Measurements from ENCODE around the gene NBAS. TPM values are rescaled to one million over a fixed set of nuclear protein-coding genes. Genes with fewer than 3 reads are reported as not detected.
"Not testable (repeated sequence)": the region's sequence is repeated elsewhere in the genome, so short reads cannot be mapped to it uniquely, and the experiment has no call there.

NBAS gene
- total RNA-seq, 1 donor from 2014 or later = 86.4 TPM

DNA sequence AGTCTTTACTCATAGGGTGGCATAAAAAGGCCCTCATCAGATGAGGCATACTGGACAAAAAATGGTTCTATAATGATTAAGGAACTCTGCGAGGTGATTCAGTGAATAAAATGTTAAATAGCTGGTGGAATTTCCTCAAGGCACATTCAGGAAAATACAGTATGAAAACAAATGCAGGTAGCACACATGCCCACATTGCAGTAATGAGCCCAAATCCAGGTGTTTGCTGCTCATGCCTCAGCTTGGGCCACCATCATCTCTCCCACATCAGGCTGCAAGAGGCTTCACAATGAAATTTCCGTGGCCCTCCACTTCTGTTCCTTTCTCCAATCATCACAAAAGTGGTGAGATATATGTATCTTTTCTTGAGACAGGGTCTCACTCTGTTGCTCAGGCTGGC lies 298.3 kb downstream of the NBAS start:
- no peak for DNase-seq (ENCODE audit: low read depth)

DNA sequence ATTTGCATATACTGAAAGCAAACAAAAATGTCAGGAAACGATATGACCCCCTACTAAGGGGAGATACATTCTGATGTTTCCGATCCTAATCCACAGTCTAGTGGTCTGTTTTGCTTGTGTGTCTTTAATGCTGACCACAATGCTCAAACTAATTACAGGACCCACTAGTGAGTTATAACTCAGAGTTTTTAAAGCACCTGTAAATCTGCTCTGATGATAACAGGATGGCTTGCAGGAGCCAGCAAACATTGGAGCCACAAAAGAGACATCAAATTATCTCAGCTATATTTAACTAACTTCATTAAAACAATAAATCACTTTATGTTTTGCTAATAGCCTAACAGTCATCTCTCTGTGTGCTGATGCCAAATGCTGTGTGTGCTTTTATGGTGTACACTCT lies 300.3 kb downstream of the NBAS start:
- no peak for DNase-seq (ENCODE audit: low read depth)

DNA sequence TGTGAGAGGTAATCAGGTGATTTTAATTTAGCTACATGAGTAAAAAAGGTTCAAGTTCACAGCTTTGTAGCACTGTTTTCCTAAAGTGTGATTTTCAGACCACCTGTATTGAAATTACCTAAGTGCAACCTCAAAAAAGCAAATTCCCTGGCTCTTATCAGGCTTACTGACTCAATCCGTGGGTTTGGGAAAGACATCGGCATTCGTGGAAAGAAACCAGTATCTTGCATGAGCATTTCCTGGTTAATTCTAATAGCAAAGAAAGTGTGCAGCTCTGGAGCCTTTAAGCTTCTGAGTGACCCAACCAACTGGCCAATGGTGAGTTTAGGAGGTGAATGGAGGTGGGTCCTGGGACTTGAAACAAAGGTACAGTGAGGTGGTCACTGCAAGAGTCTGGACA lies 300.9 kb downstream of the NBAS start:
- no peak for DNase-seq (ENCODE audit: low read depth)

DNA sequence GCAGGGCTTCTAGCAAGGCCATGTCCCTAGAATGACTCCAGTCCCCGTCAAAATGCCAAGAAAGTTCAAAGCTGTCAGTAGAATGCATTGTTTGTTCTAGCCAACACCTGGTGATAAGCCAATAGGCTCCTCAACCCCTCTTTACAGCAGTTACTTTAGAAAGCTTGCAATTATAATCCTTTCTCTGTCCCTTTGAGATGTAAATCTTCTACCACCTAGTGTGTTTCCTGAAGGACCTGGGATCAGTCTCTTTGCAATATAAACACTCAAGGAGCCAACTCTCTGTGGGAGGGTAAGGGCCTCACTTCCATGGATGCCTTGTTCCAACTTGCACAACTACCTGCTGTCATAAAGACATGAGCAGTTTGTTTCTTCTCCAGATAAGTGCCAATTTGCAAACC lies 301.8 kb downstream of the NBAS start:
- DNase-seq (ENCODE audit: low read depth) = no peak

DNA sequence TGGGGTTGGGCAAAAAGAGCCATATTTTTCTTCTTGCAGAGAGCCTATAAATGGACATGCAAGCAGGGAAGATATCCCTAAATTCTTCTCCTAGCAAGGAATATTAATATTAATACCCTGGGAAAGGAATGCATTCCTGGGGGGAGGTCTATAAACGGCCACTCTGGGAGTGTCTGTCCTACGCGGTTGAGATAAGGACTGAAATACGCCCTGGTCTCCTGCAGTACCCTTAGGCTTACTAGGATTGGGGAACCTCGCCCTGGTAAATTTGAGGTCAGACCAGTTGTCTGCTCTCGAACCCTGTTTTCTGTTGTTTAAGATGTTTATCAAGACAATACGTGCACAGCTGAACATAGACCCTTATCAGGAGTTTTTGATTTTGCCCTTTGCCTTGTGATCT lies 302.7 kb downstream of the NBAS start:
- DNase-seq (ENCODE audit: low read depth) = not testable (repeated sequence)

DNA sequence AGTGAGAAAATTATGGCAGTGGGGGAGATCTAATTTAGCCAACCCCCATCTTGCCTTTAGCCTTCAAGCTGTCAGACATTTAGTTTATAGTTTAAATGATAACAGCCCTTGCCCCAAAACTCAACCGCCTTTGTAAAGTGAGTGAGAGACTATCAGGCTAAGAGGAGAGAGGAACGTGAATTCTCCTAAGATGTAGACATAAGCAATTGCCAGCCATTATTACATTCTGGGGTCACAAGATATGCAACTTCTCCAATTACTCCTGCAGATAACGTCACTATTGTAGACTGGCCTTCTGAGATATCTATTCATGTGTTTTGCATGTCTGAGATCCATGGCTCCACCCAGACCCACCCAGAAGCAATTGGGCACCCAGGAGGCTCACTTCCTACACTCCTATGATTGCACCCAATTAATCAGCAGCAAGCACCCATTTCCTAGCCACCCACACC lies 307.3 kb downstream of the NBAS start:
- DNase-seq (ENCODE audit: low read depth) = no peak

DNA sequence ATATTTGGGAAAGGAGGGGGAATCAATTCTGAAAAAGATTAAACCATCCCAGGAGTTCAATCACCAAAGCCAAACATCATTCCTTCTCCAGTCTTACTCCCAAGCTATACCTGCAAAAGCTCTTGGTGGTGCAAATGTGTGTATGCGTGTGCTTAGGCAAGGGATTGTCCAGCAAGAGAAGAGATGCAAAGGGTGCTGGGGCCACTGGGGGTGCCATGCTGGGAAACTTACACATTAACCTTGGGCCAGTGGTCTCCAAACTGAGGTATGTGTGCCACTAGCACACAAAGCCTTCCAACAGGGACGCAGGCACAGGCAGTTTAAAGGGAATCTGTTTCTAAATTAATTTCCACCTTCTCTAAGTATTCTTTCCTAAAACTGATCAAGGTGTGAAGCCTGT lies 307.9 kb downstream of the NBAS start:
- DNase-seq (ENCODE audit: low read depth) = no peak

DNA sequence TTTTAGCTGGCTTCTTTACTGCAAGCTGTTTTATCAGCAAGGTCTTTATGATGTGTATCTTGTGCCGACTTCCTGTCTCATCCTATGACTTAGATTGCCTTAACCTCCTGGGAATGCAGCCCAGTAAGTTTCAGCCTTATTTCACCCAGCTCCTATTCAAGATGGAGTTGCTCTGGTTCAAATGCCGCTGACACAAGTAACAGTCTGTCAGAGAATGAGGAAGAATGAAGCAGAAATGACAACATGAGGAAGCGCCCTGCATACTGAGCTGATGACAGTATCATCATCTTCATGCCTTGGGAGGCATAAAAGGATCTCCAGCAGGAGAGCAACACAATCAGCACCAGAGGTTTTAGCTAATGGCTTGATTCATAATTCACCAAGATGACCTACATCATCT lies 309.4 kb downstream of the NBAS start:
- no peak for DNase-seq (ENCODE audit: low read depth)

DNA sequence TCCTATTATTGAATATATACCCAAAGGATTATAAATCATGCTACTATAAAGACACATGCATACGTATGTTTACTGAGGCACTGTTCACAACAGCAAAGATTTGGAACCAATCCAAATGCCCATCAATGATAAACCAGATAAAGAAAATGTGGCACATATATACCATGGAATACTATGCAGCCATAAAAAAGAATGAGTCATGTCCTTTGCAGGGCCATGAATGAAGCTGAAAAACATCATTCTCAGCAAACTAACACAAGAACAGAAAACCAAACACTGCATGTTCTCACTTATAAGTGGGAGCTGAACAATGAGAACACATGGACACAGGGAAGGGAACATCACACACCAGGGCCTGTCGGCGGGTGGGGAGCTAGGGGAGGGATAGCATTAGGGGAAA lies 310.2 kb downstream of the NBAS start:
- not testable (repeated sequence) for DNase-seq (ENCODE audit: low read depth)

DNA sequence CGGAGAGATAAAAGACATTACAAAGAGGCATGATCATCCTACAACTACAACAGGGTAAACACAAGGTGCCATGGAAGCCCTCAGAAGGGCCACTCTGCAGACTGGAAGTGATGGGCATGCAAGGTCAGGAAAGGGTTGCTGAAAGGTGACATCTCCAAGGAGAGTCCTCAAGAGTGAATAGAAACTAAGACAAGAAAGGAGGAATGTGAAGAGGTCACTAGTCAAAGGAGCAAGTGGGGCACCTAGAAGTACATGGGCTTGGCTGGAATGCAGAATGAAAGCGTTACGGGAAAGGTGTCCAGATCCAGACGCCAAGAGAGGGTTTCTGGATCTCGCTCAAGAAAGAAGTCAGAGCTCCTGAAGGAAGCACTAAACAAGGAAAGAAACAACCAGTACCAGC lies 314.3 kb downstream of the NBAS start:
- no peak for DNase-seq (ENCODE audit: low read depth)

DNA sequence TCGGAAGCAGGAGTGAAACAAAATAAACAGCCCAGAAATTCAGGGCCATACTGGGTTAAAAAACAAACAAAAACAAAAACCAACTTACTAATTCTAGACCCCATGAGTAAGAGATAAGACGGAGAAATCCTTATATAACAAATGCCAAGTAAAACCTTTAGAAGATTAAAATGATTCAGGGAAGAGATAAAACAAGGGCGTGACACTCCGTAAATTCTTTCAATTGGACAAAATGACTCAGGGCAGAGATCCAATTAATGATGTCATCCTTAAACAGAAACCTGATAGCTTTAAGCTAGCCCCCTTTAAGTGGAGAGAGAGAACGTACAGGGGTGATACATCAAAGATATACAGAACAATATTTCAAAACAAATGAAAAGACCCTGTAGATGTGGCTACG lies 317.4 kb downstream of the NBAS start:
- DNase-seq (ENCODE audit: low read depth) = no peak

DNA sequence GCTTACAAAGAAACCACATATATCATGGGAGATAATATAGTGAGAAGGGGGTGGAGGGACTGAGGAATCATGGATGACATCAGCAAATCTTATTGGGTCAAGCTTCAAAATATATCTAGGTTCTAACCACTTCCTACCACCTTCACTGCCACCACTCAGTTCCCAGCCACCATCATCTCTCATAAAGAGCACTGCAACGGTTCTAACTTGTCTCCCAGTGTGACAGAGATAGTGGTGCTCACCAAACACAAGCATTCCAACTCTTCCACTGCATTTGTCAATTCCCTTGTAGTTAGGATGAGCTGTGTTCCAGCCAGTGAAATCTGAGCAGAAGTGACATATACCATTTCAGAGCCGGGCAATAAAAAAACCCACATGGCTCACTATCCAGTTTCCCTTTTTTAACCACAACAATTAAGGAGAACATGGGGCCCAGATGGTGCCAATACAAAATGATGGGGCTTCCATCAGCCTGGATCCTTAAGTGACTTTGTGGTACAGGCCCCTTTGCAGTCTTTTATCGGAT lies 318.1 kb downstream of the NBAS start:
- no peak for DNase-seq (ENCODE audit: low read depth)

DNA sequence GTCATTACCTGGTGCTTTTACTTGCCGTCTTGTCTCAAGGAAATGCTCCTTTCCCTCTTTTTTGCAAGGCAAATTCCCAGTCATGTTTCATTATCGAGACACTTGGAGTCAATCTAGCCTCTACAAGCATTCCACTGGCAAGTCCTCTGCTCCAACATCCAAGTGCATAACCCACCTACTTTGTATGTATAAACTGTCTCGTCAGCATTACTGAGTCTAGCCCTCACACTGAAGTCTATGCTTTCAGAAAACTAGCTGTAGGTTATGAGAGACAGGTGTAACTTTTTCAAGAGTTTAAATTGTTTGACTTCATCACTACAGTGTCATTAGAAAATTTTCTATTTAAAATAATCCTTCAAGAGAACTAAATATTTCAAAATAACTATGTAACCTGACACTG lies 319.2 kb downstream of the NBAS start:
- no peak for DNase-seq (ENCODE audit: low read depth)

DNA sequence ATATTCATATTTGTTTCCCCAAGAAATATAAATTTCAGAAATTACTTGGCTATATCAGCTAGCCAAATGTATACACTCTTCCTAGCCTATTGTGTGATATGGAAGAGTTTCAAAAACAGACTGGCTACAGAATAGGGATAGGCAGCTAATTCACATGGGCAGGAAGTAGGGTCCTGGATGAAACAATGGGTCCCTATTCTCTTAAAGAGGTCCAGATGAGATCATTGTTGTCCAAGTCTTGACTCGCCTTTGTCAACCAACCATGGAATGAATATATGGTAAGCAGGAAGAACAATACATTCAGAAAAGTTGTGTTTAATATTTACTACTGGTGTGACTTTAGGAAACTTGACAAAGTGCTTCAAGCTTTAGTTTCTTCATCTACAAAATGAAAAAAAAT lies 319.9 kb downstream of the NBAS start:
- DNase-seq (ENCODE audit: low read depth) = no peak

DNA sequence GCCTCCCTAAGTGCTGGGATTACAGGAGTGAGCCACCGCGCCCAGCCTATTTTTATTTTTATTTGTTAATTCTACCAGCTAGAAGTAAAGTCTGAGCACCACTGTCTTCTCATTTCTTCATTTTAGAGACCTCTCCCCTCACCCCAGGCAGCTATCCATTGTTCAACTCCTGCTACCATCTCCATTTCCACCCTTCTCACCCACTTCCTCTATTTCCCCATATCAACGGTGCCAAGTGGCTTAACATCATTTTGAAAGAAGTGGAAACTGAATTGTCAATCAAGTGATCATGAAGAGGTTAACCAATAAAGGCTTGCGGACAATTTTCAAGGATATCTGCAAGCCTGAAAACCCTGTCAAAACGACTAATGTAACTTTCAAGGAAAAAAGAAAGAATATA lies 323.1 kb downstream of the NBAS start:
- DNase-seq (ENCODE audit: low read depth) = no peak

DNA sequence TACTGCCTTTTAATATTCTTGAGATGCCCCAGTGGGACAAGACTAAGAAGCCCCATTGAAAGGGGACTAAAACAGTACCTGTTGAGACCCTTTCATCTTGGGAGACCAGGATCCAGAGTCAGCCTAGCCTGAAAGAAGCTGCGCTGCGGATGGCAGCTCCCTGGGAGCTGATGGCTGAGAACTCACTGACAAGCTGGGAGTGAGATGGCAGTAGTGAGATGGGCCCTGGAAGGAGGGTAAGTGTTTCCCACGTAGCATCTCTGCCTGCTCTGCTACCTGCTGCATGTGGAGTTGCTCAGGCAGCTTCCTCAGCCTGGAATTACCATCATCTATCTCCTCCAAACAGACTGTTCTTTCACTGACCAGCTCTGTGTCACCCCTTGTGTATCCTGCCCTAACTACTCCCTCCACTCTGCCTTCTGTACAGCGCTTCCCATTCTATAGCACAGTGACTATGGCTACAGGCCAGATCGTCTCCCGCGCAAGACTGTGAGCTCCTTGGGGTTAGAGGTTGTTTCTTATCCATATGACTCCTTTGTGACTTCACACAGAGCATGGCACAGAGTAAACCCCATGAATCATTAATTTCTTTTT lies 330.4 kb downstream of the NBAS start:
- DNase-seq (ENCODE audit: low read depth) = no peak

DNA sequence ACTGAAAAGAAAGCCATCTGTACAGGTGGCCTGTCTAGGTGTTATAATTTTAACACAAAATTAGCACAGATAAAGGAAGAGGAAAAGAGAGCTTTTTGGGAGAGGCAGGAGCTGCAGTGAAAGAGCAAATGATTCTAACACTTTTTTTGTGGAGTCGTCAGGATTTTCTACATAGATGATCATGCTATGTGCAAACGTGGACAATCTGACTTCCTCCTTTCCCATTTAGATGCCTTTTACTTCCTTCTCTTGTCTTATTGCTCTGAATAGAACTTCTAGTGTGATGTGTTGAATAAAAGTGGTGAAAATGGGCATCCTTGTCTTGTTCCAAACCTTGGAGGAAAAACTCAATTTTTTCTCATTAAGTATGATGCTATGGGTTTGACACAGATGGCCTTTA lies 334.5 kb downstream of the NBAS start:
- DNase-seq (ENCODE audit: low read depth) = no peak

DNA sequence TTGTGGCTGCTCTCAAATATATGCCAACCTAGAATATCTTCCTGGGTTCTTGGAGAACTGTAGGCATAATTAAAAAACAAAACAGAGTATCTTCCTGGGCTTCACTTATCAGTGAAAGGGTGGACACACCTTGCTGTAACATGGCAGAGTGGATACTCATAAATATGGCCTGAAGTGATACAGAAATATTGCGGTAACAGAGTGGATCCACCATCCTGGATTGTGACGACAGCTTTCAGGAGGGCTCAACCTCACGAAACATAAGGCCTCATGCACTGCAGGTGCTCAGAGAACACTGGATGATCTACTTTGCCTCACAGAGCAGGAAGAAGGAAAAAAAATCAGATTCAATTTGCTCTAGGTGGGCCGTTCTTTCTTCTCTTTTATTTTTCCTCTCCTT lies 336.0 kb downstream of the NBAS start:
- no peak for DNase-seq (ENCODE audit: low read depth)

DNA sequence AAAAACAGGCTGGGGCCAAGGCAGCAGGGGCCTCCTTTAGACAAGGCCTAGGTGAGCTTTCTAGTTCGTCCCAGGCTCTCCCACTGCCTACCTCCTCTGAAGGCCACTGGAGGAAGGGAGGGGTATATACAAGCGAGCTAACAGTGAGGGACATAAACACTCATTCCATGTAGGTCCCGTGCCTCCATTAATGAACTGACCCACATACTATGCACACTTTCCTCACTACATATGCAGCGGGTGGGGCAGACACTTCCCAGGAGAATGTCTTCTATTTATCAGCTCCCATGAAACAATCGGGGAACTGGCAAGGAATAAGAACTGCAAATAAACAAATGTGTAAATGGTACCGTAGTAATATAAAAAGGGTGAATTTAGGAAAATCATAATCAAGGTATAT lies 336.5 kb downstream of the NBAS start:
- no peak for DNase-seq (ENCODE audit: low read depth)

DNA sequence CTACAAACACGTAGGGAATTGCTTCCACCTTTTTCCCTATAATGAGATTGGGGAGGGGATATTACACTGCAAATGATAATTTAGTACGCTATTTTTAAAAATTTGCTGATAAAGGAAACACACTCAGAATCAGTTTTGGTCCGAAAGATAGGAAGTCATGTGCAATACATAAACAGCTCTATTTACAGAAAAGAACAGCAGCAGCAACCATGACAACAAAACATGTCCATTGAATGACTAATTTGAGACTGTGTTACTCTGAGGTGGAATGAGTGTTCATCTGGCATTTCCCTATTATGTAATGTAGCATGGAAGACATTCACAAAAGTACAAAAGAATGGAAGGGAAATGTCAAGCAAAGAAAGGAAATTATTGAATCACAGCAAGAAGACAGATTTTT lies 337.2 kb downstream of the NBAS start:
- peak; percentile 90 for DNase-seq (ENCODE audit: low read depth)

DNA sequence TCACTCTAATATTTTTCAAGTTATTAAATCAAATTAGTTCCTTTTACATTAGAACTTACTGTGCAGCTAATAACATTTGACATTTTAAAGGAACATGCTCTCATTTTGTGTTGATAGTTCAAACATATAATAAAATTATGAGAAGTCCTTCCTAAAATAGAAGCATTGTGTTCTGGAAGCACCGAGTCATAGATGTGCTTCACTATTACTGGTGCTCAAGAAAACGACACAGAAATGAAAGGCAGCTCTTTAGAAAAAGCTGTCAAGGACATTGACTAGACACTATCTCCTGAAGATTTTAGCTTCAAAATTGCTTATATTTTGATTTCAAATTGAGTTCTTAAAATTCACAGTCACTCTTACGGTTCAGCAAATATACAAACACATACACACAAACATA lies 338.3 kb downstream of the NBAS start:
- no peak for DNase-seq (ENCODE audit: low read depth)

DNA sequence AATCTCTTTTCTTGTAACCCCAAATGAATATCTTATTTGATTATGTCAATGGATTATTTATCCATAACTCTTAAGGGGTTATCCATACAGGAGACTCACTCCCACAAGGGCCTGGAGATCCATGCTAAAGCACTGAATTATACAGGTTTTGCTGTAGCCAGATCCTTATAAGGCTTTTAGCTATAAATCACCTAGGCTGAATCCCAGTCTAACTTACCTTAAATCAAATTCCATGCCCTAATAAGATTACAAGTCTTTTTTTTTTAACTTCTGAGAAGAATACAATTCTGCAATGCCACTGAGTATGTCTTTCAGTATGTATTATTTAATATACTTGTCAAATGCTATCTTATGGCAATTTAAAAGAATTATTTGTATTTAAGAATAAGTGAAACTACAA lies 340.5 kb downstream of the NBAS start:
- DNase-seq (ENCODE audit: low read depth) = no peak

DNA sequence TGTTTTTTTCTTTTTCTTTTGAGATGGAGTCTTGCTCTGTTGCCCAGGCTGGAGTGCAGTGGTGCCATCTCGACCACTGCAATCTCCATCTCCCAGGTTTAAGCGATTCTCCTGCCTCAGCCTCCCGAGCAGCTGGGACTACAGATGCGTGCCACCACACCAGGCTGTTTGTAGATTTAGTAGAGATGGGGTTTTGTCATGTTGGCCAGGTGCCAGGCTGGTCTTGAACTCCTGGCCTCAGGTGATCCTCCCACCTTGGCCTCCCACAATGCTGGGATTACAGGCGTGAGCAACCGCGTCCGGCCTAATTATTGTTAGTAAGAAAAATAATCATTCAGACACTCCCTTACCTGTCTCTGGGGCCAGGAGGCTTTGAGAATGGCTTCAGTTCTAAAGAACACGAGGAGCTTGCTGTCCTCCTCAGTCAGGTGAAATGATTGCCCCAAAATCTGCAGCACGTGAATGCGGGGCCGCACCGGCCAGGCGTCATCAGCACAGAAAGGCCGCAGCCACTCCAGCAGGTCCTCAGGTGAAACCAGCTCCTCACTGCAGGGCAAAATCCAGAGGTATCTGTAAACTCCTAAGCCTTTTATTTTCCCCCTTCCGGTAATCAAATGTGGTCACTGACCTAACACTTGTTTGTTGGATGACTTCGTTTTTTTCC lies 342.6 kb downstream of the NBAS start:
- no peak for DNase-seq (ENCODE audit: low read depth)

DNA sequence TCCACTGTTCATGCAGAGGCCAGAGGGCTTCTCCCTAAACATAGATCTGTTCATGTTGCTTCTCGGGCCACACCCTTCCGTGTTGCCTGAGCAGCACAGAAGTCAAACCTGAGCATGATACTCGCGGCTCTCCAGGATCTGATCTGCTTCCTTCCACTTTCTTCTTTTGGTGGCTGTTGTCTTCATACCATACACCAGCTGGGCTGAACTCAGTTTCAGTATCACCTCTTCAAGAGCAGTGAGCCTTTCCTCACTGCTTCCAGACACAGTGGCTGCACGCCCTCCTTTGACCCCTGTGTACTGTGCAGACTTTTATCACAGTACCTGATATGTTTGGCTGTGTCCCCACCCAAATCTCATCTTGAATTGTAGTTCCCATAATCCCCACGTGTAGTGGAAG lies 348.9 kb downstream of the NBAS start:
- DNase-seq (ENCODE audit: low read depth) = no peak
